Upper lobe of left lung (tissue), 6 donors: ENCODE results near the gene DENND1A. TPM values are rescaled to one million over a fixed set of nuclear protein-coding genes. Genes with fewer than 3 reads are reported as not detected.

Experiments
- ATAC-seq, 2 donors: fragments of 200-7000 bp; cut with Tn5 transposase; one replicate each; pipeline ENCODE4 v1.9.1; 2022; ENCODE audit warnings: mild to moderate bottlenecking in 2 of 2, moderate library complexity in 2 of 2; ENCODE audit not compliant: low FRiP score in 2 of 2
- DNase-seq, 2 donors: peaks; one replicate each; pipeline ENCODE4 v3.0.0-alpha.2; 2019 to 2020
- H3K27ac ChIP-seq, 4 donors: fragments of 200-600 bp; sonication (generic); one replicate each; pipeline ENCODE4 v1.5.1; 2016 to 2019
- H3K27me3 ChIP-seq, 4 donors: fragments of 200-600 bp; sonication (generic); one replicate each; pipeline ENCODE4 v1.5.1; 2017 to 2019
- H3K36me3 ChIP-seq, 4 donors: fragments of 200-600 bp; sonication (generic); one replicate each; pipeline ENCODE4 v1.5.1; 2016 to 2019
- H3K4me1 ChIP-seq, 4 donors: fragments of 200-600 bp; sonication (generic); one replicate each; pipeline ENCODE4 v1.5.1; 2018 to 2019
- H3K4me3 ChIP-seq, 4 donors: fragments of 200-600 bp; sonication (generic); one replicate each; pipeline ENCODE4 v1.5.1; 2017 to 2019; ENCODE audit warnings: mild to moderate bottlenecking in 2 of 4, moderate library complexity in 1 of 4
- H3K9me3 ChIP-seq, 4 donors: fragments of 200-600 bp; sonication (generic); one replicate each; pipeline ENCODE4 v1.5.1; 2018 to 2019
- CTCF ChIP-seq, 6 experiments: fragments of 450-650 bp in 4 of 6; fragments of 200-600 bp in 2 of 6; sonication (generic) in 2 of 6; IDR thresholded peaks; one replicate each; pipeline ENCODE4 v1.5.1; 2016 to 2019; ENCODE audit warnings: antibody characterized with exemption in 6 of 6
- EP300 ChIP-seq, 4 donors: sonication (generic); formaldehyde crosslinking; IDR thresholded peaks; one replicate each; pipeline ENCODE4 v1.5.1; 2017; ENCODE audit warnings: antibody characterized with exemption in 4 of 4, control low read depth in 2 of 4
- POLR2A ChIP-seq, 4 donors: fragments of 450-650 bp; IDR thresholded peaks; one replicate each; pipeline ENCODE4 v1.5.1; 2016 to 2017; ENCODE audit warnings: antibody characterized with exemption in 4 of 4, mild to moderate bottlenecking in 2 of 4
- POLR2AphosphoS5 ChIP-seq, 2 donors: sonication (generic); formaldehyde crosslinking; IDR thresholded peaks; one replicate each; pipeline ENCODE4 v1.5.1; 2017; ENCODE audit warnings: antibody characterized with exemption in 2 of 2
- WGBS, 2 donors: methylation state at CpG; one replicate each; pipeline ENCODE4 v1.1.5; 2017 to 2018; 5-methylcytosine and 5-hydroxymethylcytosine counted together
- total RNA-seq, 6 donors: library from RNA; depleted of rRNA in 4 of 6; stranded (reverse); fragments of >200 nt in 4 of 6; gene quantifications; one replicate each; pipeline versions ENCODE4 v1.1.0 to v1.2.1, GENCODE V29; 2016 to 2021
- donor health status: DM: no; HTN: no; CAD: no; lungs with moderate emphysema.
- donor health status: DM: no; HTN: yes; CAD: no; lungs with severe emphysema.

DENND1A gene
- total RNA-seq, 6 donors from 2014 or later, result 9.8 to 46.1 (median 16.0) TPM

DNA sequence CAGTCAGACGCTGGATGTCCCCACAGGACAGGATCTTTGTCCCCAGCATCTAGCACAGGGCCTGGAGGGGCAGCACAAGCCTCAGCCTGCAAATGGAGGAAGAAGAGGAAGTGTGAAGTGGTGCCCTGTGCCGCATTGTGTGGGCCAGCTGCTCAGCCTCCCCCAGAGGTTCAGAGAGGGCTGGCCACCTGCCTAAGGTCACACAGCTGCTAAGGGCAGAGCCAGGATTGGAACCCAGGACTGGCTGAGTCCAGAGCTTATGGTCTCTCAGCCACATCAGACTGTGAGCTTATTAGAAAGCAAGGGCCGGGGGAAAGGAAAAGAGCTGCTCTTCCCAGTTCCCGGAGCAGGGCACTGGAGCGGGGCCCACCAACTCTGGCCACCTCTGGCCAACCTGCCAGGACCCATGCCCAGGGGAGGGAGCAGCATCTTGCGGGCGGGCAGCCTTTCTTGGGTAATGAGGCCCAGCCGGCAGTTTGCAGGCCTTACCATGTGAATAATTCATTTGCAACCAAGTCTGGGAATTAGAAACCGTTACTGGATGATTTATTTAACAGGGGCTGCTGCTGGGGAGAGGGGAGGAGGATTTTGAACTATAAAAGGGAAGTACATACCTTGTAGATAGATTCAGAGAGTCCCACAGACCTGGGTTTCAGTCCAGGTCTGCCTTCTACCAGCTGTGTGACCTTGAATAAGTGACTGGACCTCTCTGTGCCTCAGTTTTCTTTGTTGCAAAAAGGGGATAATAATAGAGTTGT is 585.6 kb downstream of the DENND1A start:
- H3K9me3 ChIP-seq, result no peaks in the 10 kb centered on the region
- 93% methylated on average over 8 to 9 of the region's 9 CpGs for WGBS, 2 donors
- H3K27me3 ChIP-seq, result no peaks in the 10 kb centered on the region
- TF ChIP-seq POLR2A (IDR thresholded peaks at IDR 0.05), result no peak
- DNase-seq (no peak), ATAC-seq (no peak)
- no peak overlapping the region for H3K4me3 ChIP-seq
- no peak overlapping the region for H3K27ac ChIP-seq
- H3K36me3 ChIP-seq, result no peaks in the 10 kb centered on the region
- peaks cover 0 to 14% (median 11%) of the 10 kb centered on the region in 4 donors for H3K4me1 ChIP-seq

- peaks cover 0 to 17% (median 13%) of the 10 kb centered on the region in 4 donors for H3K4me1 ChIP-seq
- H3K4me3 ChIP-seq, result no peak overlapping the region
- TF ChIP-seq CTCF (IDR thresholded peaks at IDR 0.05) (no peak), POLR2A (IDR thresholded peaks at IDR 0.05) (no peak), POLR2AphosphoS5 (IDR thresholded peaks at IDR 0.05) (no peak), EP300 (IDR thresholded peaks at IDR 0.05) (no peak)
- H3K27me3 ChIP-seq, result no peaks in the 10 kb centered on the region
- H3K9me3 ChIP-seq, result no peaks in the 10 kb centered on the region
- DNase-seq, result no peak
- peak in 1 of 2 donors; percentile 51 for ATAC-seq
- WGBS, 2 donors, result 61 to 68% methylated on average over 12 to 13 of the region's 13 CpGs
- no peak overlapping the region for H3K27ac ChIP-seq
- H3K36me3 ChIP-seq, result no peaks in the 10 kb centered on the region
Measured at GRCh38 chr9:123343443-123344191, 586.3 kb downstream of the DENND1A start.

- whole genome bisulfite sequencing, 2 donors, result 81 to 88% methylated on average over 5 of the region's 5 CpGs
- no peak for ATAC-seq
Measured at GRCh38 chr9:123342247-123342646, 587.7 kb downstream of the DENND1A start.

DNA sequence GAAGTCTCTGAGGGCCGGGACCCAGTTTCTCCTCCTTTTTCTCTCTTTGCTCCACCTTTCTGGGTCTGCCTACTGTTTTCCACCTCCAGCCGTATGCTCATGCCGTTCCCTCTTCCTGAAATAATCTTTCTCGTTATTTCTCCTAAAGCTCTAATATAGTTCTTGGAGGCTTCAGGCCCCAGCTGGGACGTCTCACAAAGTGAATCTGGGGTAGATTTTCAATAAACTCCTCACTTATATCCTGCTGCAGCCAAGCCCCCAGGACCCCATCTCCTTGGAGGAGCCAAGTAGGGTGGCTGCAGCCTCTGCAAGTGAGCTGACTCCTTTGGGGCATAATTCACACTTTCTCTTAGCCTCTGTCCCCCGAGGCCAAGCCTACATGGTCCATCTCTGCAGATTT is 588.1 kb downstream of the DENND1A start:
- H3K36me3 ChIP-seq, result no peaks in the 10 kb centered on the region
- 82 to 84% methylated on average over 6 of the region's 6 CpGs for WGBS, 2 donors
- no peaks in the 10 kb centered on the region for H3K9me3 ChIP-seq
- DNase-seq (no peak), ATAC-seq (no peak)
- no peak overlapping the region for H3K4me3 ChIP-seq
- peaks cover 0 to 18% (median 15%) of the 10 kb centered on the region in 4 donors for H3K4me1 ChIP-seq
- no peaks in the 10 kb centered on the region for H3K27me3 ChIP-seq
- TF ChIP-seq POLR2A (IDR thresholded peaks at IDR 0.05), result no peak
- TF ChIP-seq POLR2AphosphoS5 (IDR thresholded peaks at IDR 0.05), result no peak
- TF ChIP-seq CTCF (IDR thresholded peaks at IDR 0.05), result no peak
- no peak for TF ChIP-seq EP300 (IDR thresholded peaks at IDR 0.05)
- no peak overlapping the region for H3K27ac ChIP-seq

More at GRCh38 chr9:123342247-123342646, 587.7 kb downstream of the DENND1A start:
- DNase-seq, result no peak
- no peak overlapping the region for H3K4me3 ChIP-seq
- no peaks in the 10 kb centered on the region for H3K27me3 ChIP-seq
- H3K27ac ChIP-seq, result no peak overlapping the region
- H3K36me3 ChIP-seq, result no peaks in the 10 kb centered on the region
- TF ChIP-seq EP300 (IDR thresholded peaks at IDR 0.05) (no peak), POLR2A (IDR thresholded peaks at IDR 0.05) (no peak), POLR2AphosphoS5 (IDR thresholded peaks at IDR 0.05) (no peak), CTCF (IDR thresholded peaks at IDR 0.05) (no peak)
- H3K4me1 ChIP-seq, result peaks cover 0 to 18% (median 13%) of the 10 kb centered on the region in 4 donors
- H3K9me3 ChIP-seq, result no peaks in the 10 kb centered on the region
